Astrocyte (in vitro differentiated cells and primary cell): ENCODE measurements around the gene KLHL8.

ENCODE experiments used
- CTCF ChIP-seq: IDR thresholded peaks from 2 replicates; pipeline ENCODE4 v1.5.1; 2011; ENCODE audit warnings: low read depth, mild to moderate bottlenecking, inconsistent platforms, low read length, moderate library complexity; ENCODE audit not compliant: insufficient read depth
- EZH2 ChIP-seq: IDR thresholded peaks from 2 replicates; pipeline ENCODE4 v1.6.1; 2012; ENCODE audit warnings: mild to moderate bottlenecking, low read length, inconsistent platforms; ENCODE audit not compliant: insufficient read depth

GRCh38 chr4:87257523-87257922, 37.1 kb upstream of the KLHL8 start:
- TF ChIP-seq EZH2 (no peak), CTCF (no peak)
